H9 (cell line): ENCODE data around the gene ZNF837. TPM values are rescaled to one million over a fixed set of nuclear protein-coding genes. Genes with fewer than 3 reads are reported as not detected.

Experiments
- DNase-seq: peaks from one replicate; pipeline ENCODE4 v3.0.0-alpha.2; 2017
- H2AFZ ChIP-seq: one replicate; pipeline ENCODE4 v1.6.1; 2013; ENCODE audit warnings: mild to moderate bottlenecking, low read length, control low read depth, moderate library complexity
- H2AK5ac ChIP-seq: 2 replicates; pipeline ENCODE4 v1.6.1; 2013; ENCODE audit warnings: low read length, control low read depth, mixed read lengths; ENCODE audit not compliant: insufficient read length
- H2BK120ac ChIP-seq: one replicate; pipeline ENCODE4 v1.6.1; 2013; ENCODE audit warnings: low read depth, mild to moderate bottlenecking, low read length, control low read depth, inconsistent platforms; ENCODE audit not compliant: poor library complexity, severe bottlenecking
- H2BK12ac ChIP-seq: 2 replicates; pipeline ENCODE4 v1.6.1; 2013; ENCODE audit warnings: low read length, control low read depth, mixed read lengths, low read depth; ENCODE audit not compliant: insufficient read length
- H2BK15ac ChIP-seq: 2 replicates; pipeline ENCODE4 v1.6.1; 2013; ENCODE audit warnings: low read depth, low read length, control low read depth
- H2BK20ac ChIP-seq: one replicate; pipeline ENCODE4 v1.6.1; 2013; ENCODE audit warnings: low read depth, mild to moderate bottlenecking, low read length, control low read depth, inconsistent platforms; ENCODE audit not compliant: poor library complexity, severe bottlenecking
- H2BK5ac ChIP-seq: 2 replicates; pipeline ENCODE4 v1.6.1; 2013; ENCODE audit warnings: low read length, control low read depth, mixed read lengths; ENCODE audit not compliant: insufficient read length
- H3K14ac ChIP-seq: 2 replicates; pipeline ENCODE4 v1.6.1; 2013; ENCODE audit warnings: low read length, control low read depth; ENCODE audit not compliant: insufficient read depth
- H3K18ac ChIP-seq: 2 replicates; pipeline ENCODE4 v1.6.1; 2013; ENCODE audit warnings: low read depth, mild to moderate bottlenecking, mixed read lengths, low read length, control low read depth; ENCODE audit not compliant: insufficient read length
- H3K23ac ChIP-seq: 2 replicates; pipeline ENCODE4 v1.6.1; 2013; ENCODE audit warnings: low read length, control low read depth, mixed read lengths, low read depth; ENCODE audit not compliant: insufficient read length
- H3K23me2 ChIP-seq: 2 replicates; pipeline ENCODE4 v1.6.1; 2013; ENCODE audit warnings: low read depth, mild to moderate bottlenecking, mixed read lengths, low read length, control low read depth; ENCODE audit not compliant: insufficient read length, poor library complexity, severe bottlenecking
- H3K27ac ChIP-seq: 2 replicates; pipeline ENCODE4 v1.5.1; 2013; ENCODE audit warnings: low read length, control low read depth, mixed read lengths, low read depth; ENCODE audit not compliant: insufficient read length
- H3K27me3 ChIP-seq: 2 replicates; pipeline ENCODE4 v1.6.1; 2013; ENCODE audit warnings: low read length, control low read depth, inconsistent platforms; ENCODE audit not compliant: insufficient read depth
- H3K4ac ChIP-seq: 2 replicates; pipeline ENCODE4 v1.6.1; 2013; ENCODE audit warnings: low read depth, mild to moderate bottlenecking, control low read depth, inconsistent platforms, low read length, moderate library complexity
- H3K4me1 ChIP-seq: 2 replicates; pipeline ENCODE4 v1.6.1; 2013; ENCODE audit warnings: low read length, control low read depth, inconsistent platforms; ENCODE audit not compliant: insufficient read depth
- H3K4me2 ChIP-seq: 2 replicates; pipeline ENCODE4 v1.6.1; 2013; ENCODE audit warnings: low read length, control low read depth, mixed read lengths; ENCODE audit not compliant: insufficient read length, insufficient read depth
- H3K56ac ChIP-seq: 2 replicates; pipeline ENCODE4 v1.6.1; 2013; ENCODE audit warnings: low read depth, mild to moderate bottlenecking, mixed read lengths, low read length, control low read depth; ENCODE audit not compliant: insufficient read length
- H3K79me1 ChIP-seq: 2 replicates; pipeline ENCODE4 v1.6.1; 2013; ENCODE audit warnings: low read depth, mild to moderate bottlenecking, moderate library complexity, low read length, control low read depth, inconsistent platforms; ENCODE audit not compliant: insufficient read depth, poor library complexity, severe bottlenecking
- H3K79me2 ChIP-seq: 2 replicates; pipeline ENCODE4 v1.6.1; 2013; ENCODE audit warnings: low read length, control low read depth, inconsistent platforms; ENCODE audit not compliant: insufficient read depth
- H3K9ac ChIP-seq: 2 replicates; pipeline ENCODE4 v1.6.1; 2013; ENCODE audit warnings: low read length, control low read depth, mixed read lengths; ENCODE audit not compliant: insufficient read length; ENCODE audit errors: extremely low read depth
- H3K9me3 ChIP-seq: one replicate; pipeline ENCODE4 v1.6.1; 2013; ENCODE audit warnings: low read depth, low read length, inconsistent platforms; ENCODE audit not compliant: control insufficient read depth
- H3T11ph ChIP-seq: one replicate; pipeline ENCODE4 v1.6.1; 2013; ENCODE audit warnings: mild to moderate bottlenecking, low read length, control low read depth, inconsistent platforms
- H4K20me1 ChIP-seq: one replicate; pipeline ENCODE4 v1.6.1; 2013; ENCODE audit not compliant: control insufficient read depth, insufficient read length, insufficient read depth
- H4K5ac ChIP-seq: 2 replicates; pipeline ENCODE4 v1.6.1; 2013; ENCODE audit warnings: low read depth, mild to moderate bottlenecking, mixed read lengths, low read length, control low read depth; ENCODE audit not compliant: insufficient read length
- H4K8ac ChIP-seq: replicated peaks from 2 replicates; pipeline ENCODE4 v1.6.1; 2013; ENCODE audit warnings: low read length, control low read depth, mixed read lengths, low read depth; ENCODE audit not compliant: insufficient read length
- H4K91ac ChIP-seq: 2 replicates; pipeline ENCODE4 v1.6.1; 2013; ENCODE audit warnings: low read depth, mild to moderate bottlenecking, moderate library complexity, mixed read lengths, low read length, control low read depth; ENCODE audit not compliant: insufficient read length
- H3K27ac Mint-ChIP-seq, 3 experiments: 2 replicates in 2 of 3; 3 replicates in 1 of 3; pipeline ENCODE4 v1.8.0; 2020 to 2021; ENCODE audit warnings: mixed read lengths in 3 of 3, mild to moderate bottlenecking in 1 of 3, moderate library complexity in 1 of 3
- H3K27me3 Mint-ChIP-seq: 2 replicates; pipeline ENCODE4 v1.8.0; 2021; ENCODE audit warnings: low read depth, mild to moderate bottlenecking, moderate library complexity, mixed read lengths
- H3K36me3 Mint-ChIP-seq, 3 experiments: 2 replicates in 2 of 3; 3 replicates in 1 of 3; pipeline ENCODE4 v1.8.0; 2020 to 2021; ENCODE audit warnings: low read depth in 3 of 3, mixed read lengths in 3 of 3; ENCODE audit not compliant: insufficient read depth in 1 of 3
- H3K4me1 Mint-ChIP-seq, 2 experiments: 2 replicates each; pipeline ENCODE4 v1.8.0; 2020; ENCODE audit warnings: mixed read lengths in 2 of 2
- H3K4me3 Mint-ChIP-seq, 2 experiments: 2 replicates in 1 of 2; 3 replicates in 1 of 2; pipeline ENCODE4 v1.8.0; 2020 to 2021; ENCODE audit warnings: mild to moderate bottlenecking in 2 of 2, mixed read lengths in 2 of 2, moderate library complexity in 1 of 2
- H3K9me3 Mint-ChIP-seq, 2 experiments: 2 replicates in 1 of 2; 3 replicates in 1 of 2; pipeline ENCODE4 v1.8.0; 2020; ENCODE audit warnings: mild to moderate bottlenecking in 2 of 2, mixed read lengths in 2 of 2, moderate library complexity in 1 of 2
- WGBS: extraction: QIAGEN DNeasy Blood & Tissue Kit; methylation state at CpG from one replicate; pipeline ENCODE4 v1.1.7; 2013; ENCODE audit warnings: missing lambda C conversion rate, low lambda C conversion rate, mixed read lengths; ENCODE audit not compliant: insufficient read length; ENCODE audit errors: extremely low coverage; 5-methylcytosine and 5-hydroxymethylcytosine counted together
- total RNA-seq: library from RNA; stranded (reverse); gene quantifications from 2 replicates; pipeline ENCODE4 v1.2.1, GENCODE V29; 2021
- TF ChIP-seq, protein P1 (sequence below): fragments of 200-600 bp; sonication (generic); conservative IDR thresholded peaks from 3 replicates; pipeline ENCODE4 v1.8.0; 2021; ENCODE audit warnings: antibody characterized with exemption, mild to moderate bottlenecking

The ZNF837 gene
- total RNA-seq, 1 experiment from 2014 or later: 3.4 TPM

DNA sequence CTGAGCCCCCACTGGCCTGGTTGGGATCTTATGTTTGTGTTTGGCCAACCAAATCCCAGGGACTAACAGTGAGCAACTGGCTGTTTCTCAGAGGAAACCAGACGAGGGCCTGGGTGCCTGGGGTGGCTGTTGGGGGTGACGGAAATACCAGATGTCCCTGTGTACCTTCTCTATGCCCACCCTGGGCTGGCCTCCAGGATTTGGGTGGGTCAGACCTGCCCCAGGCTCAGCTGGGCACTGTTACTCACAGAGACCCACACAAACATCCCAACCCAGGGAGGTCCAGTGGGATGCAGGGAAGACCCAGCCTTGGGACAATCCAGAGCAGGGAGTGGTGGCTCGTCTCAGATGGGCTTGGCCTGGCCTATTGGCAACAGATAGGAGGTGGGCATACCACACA lies 45.2 kb downstream of the ZNF837 start:
- no peak for DNase-seq
- Histone ChIP-seq H2BK12ac (no peak overlapping the region), H3K18ac (no peak overlapping the region), H3K23ac (no peak overlapping the region), H3K27me3 (no peaks in the 10 kb centered on the region), H2AK5ac (no peak overlapping the region), H3T11ph (no peak overlapping the region), H3K27ac (no peak overlapping the region), H4K91ac (no peak overlapping the region), H2BK20ac (no peak overlapping the region), H3K4me1 (no peaks in the 10 kb centered on the region), H3K4me2 (no peak overlapping the region), H3K14ac (no peak overlapping the region), H3K23me2 (no peaks in the 10 kb centered on the region), H3K4ac (no peak overlapping the region), H4K20me1 (no peaks in the 10 kb centered on the region), H2BK15ac (no peak overlapping the region), H2BK5ac (no peak overlapping the region), H2BK120ac (no peak overlapping the region), H3K56ac (no peak overlapping the region), H4K5ac (no peak overlapping the region), H3K79me1 (no peaks in the 10 kb centered on the region), H4K8ac (no peak overlapping the region), H2AFZ (no peak overlapping the region), H3K9me3 (no peaks in the 10 kb centered on the region), H3K79me2 (no peaks in the 10 kb centered on the region), H3K9ac (no peak overlapping the region)
- H3K9me3 Mint-ChIP-seq: no peaks in the 10 kb centered on the region; a peak in 1 of 5 replicates
- no CpG with 5 or more reads among the region's 3 CpGs for WGBS
- no peaks in the 10 kb centered on the region for H3K27me3 Mint-ChIP-seq
- H3K4me3 Mint-ChIP-seq: no peak overlapping the region
- H3K36me3 Mint-ChIP-seq: peaks cover 14 to 32% (median 24%) of the 10 kb centered on the region in 3 experiments; a peak in 6 of 7 replicates
- H3K27ac Mint-ChIP-seq: no peak overlapping the region
- no peaks in the 10 kb centered on the region for H3K4me1 Mint-ChIP-seq
- TF ChIP-seq, protein P1, sequence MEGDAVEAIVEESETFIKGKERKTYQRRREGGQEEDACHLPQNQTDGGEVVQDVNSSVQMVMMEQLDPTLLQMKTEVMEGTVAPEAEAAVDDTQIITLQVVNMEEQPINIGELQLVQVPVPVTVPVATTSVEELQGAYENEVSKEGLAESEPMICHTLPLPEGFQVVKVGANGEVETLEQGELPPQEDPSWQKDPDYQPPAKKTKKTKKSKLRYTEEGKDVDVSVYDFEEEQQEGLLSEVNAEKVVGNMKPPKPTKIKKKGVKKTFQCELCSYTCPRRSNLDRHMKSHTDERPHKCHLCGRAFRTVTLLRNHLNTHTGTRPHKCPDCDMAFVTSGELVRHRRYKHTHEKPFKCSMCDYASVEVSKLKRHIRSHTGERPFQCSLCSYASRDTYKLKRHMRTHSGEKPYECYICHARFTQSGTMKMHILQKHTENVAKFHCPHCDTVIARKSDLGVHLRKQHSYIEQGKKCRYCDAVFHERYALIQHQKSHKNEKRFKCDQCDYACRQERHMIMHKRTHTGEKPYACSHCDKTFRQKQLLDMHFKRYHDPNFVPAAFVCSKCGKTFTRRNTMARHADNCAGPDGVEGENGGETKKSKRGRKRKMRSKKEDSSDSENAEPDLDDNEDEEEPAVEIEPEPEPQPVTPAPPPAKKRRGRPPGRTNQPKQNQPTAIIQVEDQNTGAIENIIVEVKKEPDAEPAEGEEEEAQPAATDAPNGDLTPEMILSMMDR: no peak
